DND-41 (cell line): ENCODE measurements around the gene PRKAG2.

Experiments used
- ATAC-seq: fragments of 200-7000 bp; cut with Tn5 transposase; 3 replicates; pipeline ENCODE4 v1.9.1; 2021; ENCODE audit warnings: low read depth; ENCODE audit not compliant: insufficient read depth
- DNase-seq: peaks from one replicate; pipeline ENCODE4 v3.0.0-alpha.2; 2020
- H2AFZ ChIP-seq: 2 replicates; pipeline ENCODE4 v1.6.0; 2012; ENCODE audit warnings: low read depth, low read length
- H3K27ac ChIP-seq: 2 replicates; pipeline ENCODE4 v1.5.1; 2012; ENCODE audit warnings: low read length, inconsistent platforms
- H3K27me3 ChIP-seq: fragments of 200-600 bp; sonication (generic); 2 replicates; pipeline ENCODE4 v1.6.0; 2012; ENCODE audit warnings: low read length, mild to moderate bottlenecking, inconsistent platforms; ENCODE audit not compliant: insufficient read depth, poor library complexity
- H3K36me3 ChIP-seq: 2 replicates; pipeline ENCODE4 v1.5.1; 2012; ENCODE audit warnings: low read length, inconsistent platforms; ENCODE audit not compliant: insufficient read depth
- H3K4me1 ChIP-seq: 2 replicates; pipeline ENCODE4 v1.5.1; 2012; ENCODE audit warnings: mild to moderate bottlenecking, low read length; ENCODE audit not compliant: insufficient read depth
- H3K4me2 ChIP-seq: 2 replicates; pipeline ENCODE4 v1.6.0; 2012; ENCODE audit warnings: mild to moderate bottlenecking, moderate library complexity, low read length, inconsistent platforms; ENCODE audit not compliant: insufficient read depth
- H3K4me3 ChIP-seq, 2 experiments: fragments of 200-600 bp in 1 of 2; shearing (Covaris generic) in 1 of 2; 2 replicates each; pipeline ENCODE4 v1.5.1; 2012 to 2016; ENCODE audit warnings: inconsistent platforms in 2 of 2, low read length in 2 of 2, mild to moderate bottlenecking in 2 of 2, low read depth in 1 of 2, moderate library complexity in 1 of 2
- H3K79me2 ChIP-seq: 2 replicates; pipeline ENCODE4 v1.6.0; 2012; ENCODE audit warnings: low read length, inconsistent platforms; ENCODE audit not compliant: insufficient read depth
- H3K9ac ChIP-seq: 2 replicates; pipeline ENCODE4 v1.6.0; 2012; ENCODE audit warnings: low read depth, mild to moderate bottlenecking, inconsistent platforms, low read length, moderate library complexity
- H3K9me3 ChIP-seq: 2 replicates; pipeline ENCODE4 v1.5.1; 2012; ENCODE audit warnings: low read length, moderate library complexity, mild to moderate bottlenecking, inconsistent platforms; ENCODE audit not compliant: insufficient read depth, severe bottlenecking
- H4K20me1 ChIP-seq: 2 replicates; pipeline ENCODE4 v1.6.0; 2012; ENCODE audit warnings: low read length; ENCODE audit not compliant: insufficient read depth
- EZH2 ChIP-seq: IDR thresholded peaks from 3 replicates; pipeline ENCODE4 v1.6.1; 2012; ENCODE audit warnings: borderline replicate concordance, low read depth, mild to moderate bottlenecking, moderate library complexity, low read length, inconsistent platforms; ENCODE audit not compliant: severe bottlenecking
- TF ChIP-seq, protein P1 (sequence below): IDR thresholded peaks from 2 replicates; pipeline ENCODE4 v1.5.1; 2012; ENCODE audit warnings: borderline replicate concordance, low read length, moderate library complexity, mild to moderate bottlenecking; ENCODE audit not compliant: poor library complexity, severe bottlenecking; ENCODE audit errors: extremely low read depth

The PRKAG2 gene

DNA sequence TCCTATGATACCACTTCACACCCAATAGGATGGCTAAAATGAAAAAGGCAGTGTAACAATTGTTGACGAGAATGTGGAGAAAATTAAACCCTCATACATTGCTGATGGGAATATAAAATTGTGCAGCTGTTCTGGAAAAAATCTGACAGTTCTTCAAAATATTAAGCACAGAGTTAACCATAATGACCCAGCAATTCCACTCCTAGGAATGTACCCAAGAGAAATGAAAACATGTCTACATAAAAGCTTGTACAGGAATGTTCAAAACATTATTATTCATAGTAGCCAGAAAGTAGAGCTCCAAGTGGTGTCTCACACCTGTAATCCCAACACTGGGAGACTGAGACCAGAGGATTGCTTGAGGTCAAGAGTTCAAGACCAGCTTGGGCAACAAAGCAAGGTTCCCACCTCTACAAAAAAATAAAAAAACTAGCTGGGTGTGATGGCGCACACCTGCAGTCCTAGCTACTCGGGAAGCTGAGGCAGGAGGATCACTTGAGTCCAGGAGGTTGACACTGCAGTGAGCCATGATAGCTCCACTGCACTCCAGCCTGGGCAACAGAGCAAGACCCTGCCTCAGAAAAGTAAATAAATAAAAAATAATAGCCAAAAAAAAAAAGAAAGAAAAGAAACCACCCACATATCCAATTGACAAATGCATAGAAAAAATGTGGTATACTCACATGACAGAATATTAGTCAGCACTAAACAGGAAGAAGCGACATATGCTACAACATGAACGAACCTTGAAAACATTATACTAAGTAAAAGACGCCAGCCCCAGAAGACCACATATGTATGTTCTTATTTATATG is 362.2 kb downstream of the PRKAG2 start:
- Histone ChIP-seq H3K4me2 (peak overlapping the region; percentile 90), H3K4me1 (peaks cover 55% of the 10 kb centered on the region), H3K36me3 (peaks cover 7% of the 10 kb centered on the region; the same call in 1 of the 2 replicates), H3K4me3 (peak overlapping the region in 1 of 2 experiments; percentile 1; a peak in 1 of 4 replicates), H3K9me3 (no peaks in the 10 kb centered on the region), H2AFZ (no peak overlapping the region), H3K9ac (no peak overlapping the region), H3K79me2 (peaks cover 97% of the 10 kb centered on the region), H3K27ac (no peak overlapping the region), H3K27me3 (no peaks in the 10 kb centered on the region), H4K20me1 (peaks cover 91% of the 10 kb centered on the region)
- no peak for ATAC-seq
- no peak for DNase-seq
- TF ChIP-seq, protein P1, sequence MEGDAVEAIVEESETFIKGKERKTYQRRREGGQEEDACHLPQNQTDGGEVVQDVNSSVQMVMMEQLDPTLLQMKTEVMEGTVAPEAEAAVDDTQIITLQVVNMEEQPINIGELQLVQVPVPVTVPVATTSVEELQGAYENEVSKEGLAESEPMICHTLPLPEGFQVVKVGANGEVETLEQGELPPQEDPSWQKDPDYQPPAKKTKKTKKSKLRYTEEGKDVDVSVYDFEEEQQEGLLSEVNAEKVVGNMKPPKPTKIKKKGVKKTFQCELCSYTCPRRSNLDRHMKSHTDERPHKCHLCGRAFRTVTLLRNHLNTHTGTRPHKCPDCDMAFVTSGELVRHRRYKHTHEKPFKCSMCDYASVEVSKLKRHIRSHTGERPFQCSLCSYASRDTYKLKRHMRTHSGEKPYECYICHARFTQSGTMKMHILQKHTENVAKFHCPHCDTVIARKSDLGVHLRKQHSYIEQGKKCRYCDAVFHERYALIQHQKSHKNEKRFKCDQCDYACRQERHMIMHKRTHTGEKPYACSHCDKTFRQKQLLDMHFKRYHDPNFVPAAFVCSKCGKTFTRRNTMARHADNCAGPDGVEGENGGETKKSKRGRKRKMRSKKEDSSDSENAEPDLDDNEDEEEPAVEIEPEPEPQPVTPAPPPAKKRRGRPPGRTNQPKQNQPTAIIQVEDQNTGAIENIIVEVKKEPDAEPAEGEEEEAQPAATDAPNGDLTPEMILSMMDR: no peak
- no peak for TF ChIP-seq EZH2

DNA sequence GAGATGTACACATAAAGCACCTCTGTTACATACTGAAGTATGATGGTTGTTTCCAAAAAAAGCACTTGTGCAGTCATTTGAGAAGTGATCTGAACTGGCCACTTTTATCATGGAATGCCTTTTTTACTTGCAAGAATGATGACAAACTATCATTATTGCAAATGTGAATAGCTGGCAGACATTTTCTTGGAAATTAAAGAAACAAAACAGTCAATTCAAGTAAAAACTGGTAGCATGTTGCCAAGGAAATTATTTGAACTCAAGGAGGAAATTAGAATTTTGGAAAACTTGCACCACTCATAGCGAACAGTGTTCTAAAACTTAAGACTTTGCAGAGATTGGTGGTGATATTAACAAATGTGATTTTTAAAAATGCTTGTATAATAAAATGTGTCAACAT is 363.8 kb downstream of the PRKAG2 start:
- TF ChIP-seq EZH2: no peak
- TF ChIP-seq, protein P1: no peak
- H3K27me3 ChIP-seq: no peaks in the 10 kb centered on the region
- no peaks in the 10 kb centered on the region for H3K9me3 ChIP-seq
- peaks cover 100% of the 10 kb centered on the region for H3K79me2 ChIP-seq
- no peak overlapping the region for H3K9ac ChIP-seq
- no peak overlapping the region for H3K27ac ChIP-seq
- H3K4me2 ChIP-seq: no peak overlapping the region
- peaks cover 5% of the 10 kb centered on the region; the same call in 1 of the 2 replicates for H3K36me3 ChIP-seq
- H4K20me1 ChIP-seq: peaks cover 99% of the 10 kb centered on the region
- no peak overlapping the region for H2AFZ ChIP-seq
- DNase-seq: no peak
- H3K4me3 ChIP-seq: no peak overlapping the region
- H3K4me1 ChIP-seq: peaks cover 55% of the 10 kb centered on the region
- no peak for ATAC-seq

DNA sequence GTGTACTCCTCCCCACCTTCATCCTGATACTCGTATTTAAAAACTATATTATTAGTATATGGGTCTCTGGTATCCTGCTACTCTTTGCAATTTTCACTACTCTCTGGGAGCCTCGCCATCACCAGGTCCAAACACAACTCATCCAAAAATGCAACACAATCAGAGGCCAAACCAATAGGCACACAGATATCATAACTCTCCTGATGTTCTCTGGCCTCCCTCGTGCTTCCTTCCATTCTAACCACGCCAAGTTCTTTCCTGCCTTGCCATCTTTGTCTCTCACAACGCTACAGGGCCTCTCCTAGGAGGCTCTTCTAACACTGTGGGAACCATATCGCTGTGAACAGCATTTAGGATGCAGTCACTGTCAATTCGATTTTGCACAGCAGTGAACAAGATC is 364.6 kb downstream of the PRKAG2 start:
- Histone ChIP-seq H3K79me2 (peaks cover 100% of the 10 kb centered on the region), H3K4me1 (peaks cover 47% of the 10 kb centered on the region), H3K27me3 (no peaks in the 10 kb centered on the region), H3K4me3 (no peak overlapping the region), H2AFZ (no peak overlapping the region), H3K4me2 (peak overlapping the region; percentile 19; the same call in 1 of the 2 replicates), H3K9ac (no peak overlapping the region), H3K27ac (no peak overlapping the region), H4K20me1 (peaks cover 99% of the 10 kb centered on the region), H3K36me3 (no peaks in the 10 kb centered on the region), H3K9me3 (no peaks in the 10 kb centered on the region)
- DNase-seq: no peak
- TF ChIP-seq, protein P1: no peak
- TF ChIP-seq EZH2: no peak
- ATAC-seq: 0 out of 3 replicates have a peak, but pooled peaks have one; percentile 18
